Stimulated activated CD8-positive, alpha-beta memory T cell treated with anti-CD3 and anti-CD28 coated beads, Interleukin-15, amount 100 ng/mL, for 1 hour (primary cell): ENCODE measurements around the gene IL17RE.
"Not testable (repeated sequence)": the region's sequence is repeated elsewhere in the genome, so short reads cannot be mapped to it uniquely, and the experiment has no call there.

ENCODE experiments used
- DNase-seq: peaks from one replicate; pipeline ENCODE4 v3.0.0-alpha.2; 2020; ENCODE audit warnings: low read depth

Gene IL17RE

GRCh38 chr3:9881441-9881840 lies 21.2 kb upstream of the IL17RE start:
- DNase-seq, result no peak

- DNase-seq, result no peak
Observed at GRCh38 chr3:9883706-9884554, 18.7 kb upstream of the IL17RE start.

GRCh38 chr3:9884555-9885165 lies 18.0 kb upstream of the IL17RE start:
- DNase-seq, result no peak

GRCh38 chr3:9886328-9886727 lies 16.3 kb upstream of the IL17RE start:
- no peak for DNase-seq

GRCh38 chr3:9887480-9887879 lies 15.2 kb upstream of the IL17RE start:
- DNase-seq, result no peak

GRCh38 chr3:9888540-9888939 lies 14.1 kb upstream of the IL17RE start:
- DNase-seq, result no peak

GRCh38 chr3:9889405-9889804 lies 13.2 kb upstream of the IL17RE start:
- no peak for DNase-seq

- peak; percentile 90 for DNase-seq
Observed at GRCh38 chr3:9890249-9891071, 12.2 kb upstream of the IL17RE start, which contains the start of gene JAGN1. Gene JAGN1 (plus strand): TSS chr3:9890610. CDS start chr3:9890723, 113 bp downstream.

GRCh38 chr3:9891072-9891622 lies 11.5 kb upstream of the IL17RE start:
- DNase-seq, result no peak

- DNase-seq, result no peak
Observed at GRCh38 chr3:9893739-9894138, 8.9 kb upstream of the IL17RE start.

- DNase-seq, result not testable (repeated sequence)
Observed at GRCh38 chr3:9895715-9896114, 6.9 kb upstream of the IL17RE start.

- not testable (repeated sequence) for DNase-seq
Observed at GRCh38 chr3:9896755-9897407, 5.8 kb upstream of the IL17RE start.

- no peak for DNase-seq
Observed at GRCh38 chr3:9897408-9898372, 5.0 kb upstream of the IL17RE start.

- no peak for DNase-seq
Observed at GRCh38 chr3:9898467-9899241, 4.0 kb upstream of the IL17RE start.

GRCh38 chr3:9899289-9899791 lies 3.3 kb upstream of the IL17RE start:
- no peak for DNase-seq

- not testable (repeated sequence) for DNase-seq
Observed at GRCh38 chr3:9900965-9901415, 1.7 kb upstream of the IL17RE start.

GRCh38 chr3:9901967-9902366 lies 681 bp upstream of the IL17RE start:
- DNase-seq, result no peak

GRCh38 chr3:9903238-9903624 lies 583 bp downstream of the IL17RE start:
- no peak for DNase-seq

- no peak for DNase-seq
Observed at GRCh38 chr3:9903904-9904303, 1.3 kb downstream of the IL17RE start.
